Measurements from ENCODE around the gene AP1AR.
"Not testable (repeated sequence)": the region's sequence is repeated elsewhere in the genome, so short reads cannot be mapped to it uniquely, and the experiment has no call there.

AP1AR gene

DNA sequence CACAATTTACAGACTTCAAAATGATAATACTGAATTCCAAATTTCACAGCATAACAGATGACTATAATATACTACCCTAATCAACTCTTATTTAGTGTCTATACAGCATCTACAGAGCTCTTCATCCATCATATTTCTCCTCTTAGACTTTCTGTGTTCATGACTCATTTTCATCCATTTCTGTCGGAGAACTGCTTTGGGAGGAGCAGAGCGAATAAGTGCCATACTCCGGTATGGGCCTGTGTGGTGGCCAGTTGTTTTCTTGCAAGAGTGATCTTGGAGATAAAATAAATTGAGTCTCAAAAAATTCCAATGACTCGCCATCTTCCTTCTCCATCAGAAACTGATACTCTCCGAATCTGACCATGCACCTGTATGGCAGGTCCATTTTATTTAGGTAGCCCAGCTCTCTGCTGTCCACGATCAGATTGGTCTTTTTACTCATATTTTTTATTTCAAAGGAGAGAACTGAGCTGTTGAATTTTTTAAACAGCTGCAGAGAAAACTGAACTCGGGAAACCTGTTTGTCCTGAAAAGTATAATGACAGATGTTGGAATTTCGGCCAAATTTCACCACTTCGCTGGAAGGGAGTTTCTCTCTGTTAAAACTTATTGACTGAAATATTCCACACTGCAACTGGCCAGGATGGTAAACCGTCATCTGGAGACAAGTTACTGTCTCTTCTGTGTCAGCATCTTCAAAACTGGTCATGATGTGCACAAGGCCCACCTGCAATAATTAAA lies 46.3 kb downstream of the AP1AR start:
- no peak for DNase-seq (ENCODE audit: low read depth in 4 of 4, low spot score in 1 of 4)

DNA sequence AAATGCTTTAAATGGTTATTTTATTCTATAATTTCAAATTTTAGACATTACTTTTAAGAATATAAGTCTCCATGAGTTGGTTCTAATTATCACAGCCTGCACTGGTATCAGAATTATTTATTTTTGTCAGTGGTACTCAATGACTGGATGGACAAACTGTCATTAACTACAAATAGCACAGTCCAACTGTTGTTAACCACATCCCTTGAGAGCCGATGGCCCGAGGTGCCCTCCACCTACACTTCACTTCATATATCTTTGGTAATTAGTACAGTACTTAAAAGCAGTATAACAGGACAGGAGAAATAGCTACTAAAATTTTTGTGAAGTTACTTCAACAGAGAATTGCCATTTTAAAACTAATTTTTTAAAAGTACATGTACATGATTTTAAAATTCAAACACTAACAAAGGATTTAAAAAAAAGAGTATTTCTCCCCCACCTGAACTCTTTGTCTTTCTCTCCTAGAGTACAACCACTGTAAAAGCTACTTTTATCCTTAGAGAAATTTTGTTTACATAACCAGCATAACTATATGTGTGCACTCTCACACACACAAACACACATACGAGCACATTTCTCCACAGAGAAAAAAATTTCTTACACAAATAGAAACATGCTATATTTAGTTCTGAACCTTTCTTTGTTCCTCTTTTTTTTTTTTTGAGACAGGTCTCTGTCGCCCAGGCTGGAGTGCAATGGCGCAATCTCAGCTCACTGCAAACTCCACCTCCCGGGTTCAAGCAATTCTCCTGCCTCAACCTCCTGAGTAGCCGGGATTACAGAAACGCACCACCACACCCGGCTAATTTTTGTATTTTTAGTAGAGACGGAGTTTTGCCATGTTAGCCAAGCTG lies 47.7 kb downstream of the AP1AR start:
- no peak for DNase-seq (ENCODE audit: low read depth in 4 of 4, low spot score in 1 of 4)

- no peak for DNase-seq (ENCODE audit: low read depth in 4 of 4, low spot score in 1 of 4)
Observed at GRCh38 chr4:112279882-112280315, 48.3 kb downstream of the AP1AR start.

GRCh38 chr4:112280386-112281056 lies 48.9 kb downstream of the AP1AR start:
- DNase-seq (ENCODE audit: low read depth in 4 of 4, low spot score in 1 of 4) = no peak

- DNase-seq (ENCODE audit: low read depth in 4 of 4, low spot score in 1 of 4) = not testable (repeated sequence)
Observed at GRCh38 chr4:112281895-112282398, 50.4 kb downstream of the AP1AR start.

DNA sequence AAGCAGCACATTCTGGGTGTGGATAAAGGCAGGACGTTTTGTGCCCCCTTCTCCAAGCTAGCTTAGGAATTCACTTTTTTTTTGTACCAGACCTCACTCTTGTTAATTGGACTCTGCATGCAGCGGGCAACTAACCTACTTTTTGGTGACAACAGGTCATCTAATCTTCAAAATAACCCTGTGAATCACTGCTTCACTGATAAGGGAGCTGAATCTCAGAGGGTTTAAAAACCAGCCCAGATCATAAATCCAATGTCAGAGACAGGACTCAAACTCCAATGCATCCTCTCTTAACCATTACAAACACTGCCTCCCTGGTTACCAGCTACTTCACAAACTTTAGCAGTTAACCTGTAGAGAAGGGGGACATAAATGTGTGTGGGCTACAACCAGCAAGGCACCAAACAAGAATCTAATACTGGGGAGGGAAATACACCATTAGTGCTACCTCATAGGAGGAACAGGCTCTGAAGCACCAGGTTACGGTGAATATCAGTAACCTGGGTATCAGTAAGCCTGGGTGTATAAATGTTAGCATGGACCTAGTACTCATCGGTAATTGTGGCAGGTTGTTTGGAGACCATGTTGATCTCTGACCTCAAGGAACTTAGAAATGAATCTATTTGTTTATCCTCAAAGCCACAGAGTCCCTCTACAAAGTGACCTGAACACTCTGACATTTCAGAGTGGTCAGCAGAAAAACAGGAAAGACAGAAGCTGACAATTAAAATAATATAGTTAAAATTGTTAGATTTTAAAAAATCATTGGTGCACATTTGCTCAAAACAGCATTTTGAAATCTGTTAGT lies 51.5 kb downstream of the AP1AR start:
- no peak for DNase-seq (ENCODE audit: low read depth in 4 of 4, low spot score in 1 of 4)

DNA sequence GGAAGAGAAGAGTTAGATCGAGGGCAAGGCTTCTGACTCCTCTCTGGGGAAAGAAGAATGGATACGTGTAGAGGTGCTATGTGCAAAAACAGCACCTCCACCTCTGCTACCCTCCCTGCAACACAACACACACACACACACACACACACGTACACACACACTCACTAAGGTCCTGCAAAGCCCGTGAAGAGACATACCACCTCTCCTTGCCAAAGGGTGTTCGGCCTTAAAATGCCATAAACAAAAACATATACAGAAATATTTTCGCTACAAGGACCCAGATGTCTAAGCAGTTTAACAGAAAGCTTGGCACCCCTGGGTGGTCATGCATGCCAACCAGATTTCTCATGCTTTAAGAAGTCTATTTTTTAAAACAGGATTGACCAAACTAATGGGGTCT lies 52.6 kb downstream of the AP1AR start:
- no peak for DNase-seq (ENCODE audit: low read depth in 4 of 4, low spot score in 1 of 4)

- DNase-seq (ENCODE audit: low read depth in 4 of 4, low spot score in 1 of 4) = no peak
Observed at GRCh38 chr4:112284662-112285411, 53.2 kb downstream of the AP1AR start.

GRCh38 chr4:112287258-112287989 lies 55.8 kb downstream of the AP1AR start:
- DNase-seq (ENCODE audit: low read depth in 4 of 4, low spot score in 1 of 4) = no peak

GRCh38 chr4:112288455-112288854 lies 56.9 kb downstream of the AP1AR start:
- no peak for DNase-seq (ENCODE audit: low read depth in 4 of 4, low spot score in 1 of 4)

DNA sequence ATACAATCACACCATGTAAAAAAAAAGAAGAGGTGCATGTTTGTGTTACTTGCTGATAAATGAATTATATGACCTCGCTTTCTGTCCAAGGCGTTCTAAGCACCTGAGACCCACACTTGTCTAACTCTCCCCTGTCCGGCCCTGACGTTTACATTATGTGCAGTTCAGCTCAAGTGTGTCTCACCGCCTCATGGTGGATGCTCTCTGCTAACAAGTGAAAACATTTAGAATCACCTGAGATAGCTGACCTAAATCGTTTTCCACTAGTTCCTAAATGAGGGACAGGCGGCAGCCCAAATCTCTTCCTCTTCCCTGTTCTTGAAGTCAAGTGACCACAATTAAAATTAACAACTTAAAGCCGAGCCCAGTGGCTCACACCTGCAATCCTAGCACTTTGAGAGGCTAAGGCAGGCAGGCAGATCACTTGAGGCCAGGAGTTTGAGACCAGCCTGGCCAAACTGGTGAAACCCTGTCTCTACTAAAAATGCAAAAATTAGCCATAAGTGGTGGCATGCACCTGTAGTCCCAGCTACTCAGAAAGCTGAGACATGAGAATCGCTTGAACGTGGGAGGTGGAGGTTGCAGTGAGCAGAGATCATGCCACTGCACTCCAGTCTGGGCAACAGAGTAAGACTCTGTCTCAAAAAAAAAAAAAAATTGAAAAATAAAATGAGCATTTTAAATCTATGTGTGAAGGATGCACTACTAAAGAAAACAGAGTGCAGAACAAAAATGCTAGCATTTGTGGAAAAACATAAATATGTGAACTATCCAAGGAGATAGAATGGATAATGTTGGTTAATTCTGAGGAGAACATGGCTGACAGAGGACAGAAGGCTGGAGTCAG lies 58.0 kb downstream of the AP1AR start:
- no peak for DNase-seq (ENCODE audit: low read depth in 4 of 4, low spot score in 1 of 4)

- DNase-seq (ENCODE audit: low read depth in 4 of 4, low spot score in 1 of 4) = no peak
Observed at GRCh38 chr4:112290341-112290740, 58.8 kb downstream of the AP1AR start.

DNA sequence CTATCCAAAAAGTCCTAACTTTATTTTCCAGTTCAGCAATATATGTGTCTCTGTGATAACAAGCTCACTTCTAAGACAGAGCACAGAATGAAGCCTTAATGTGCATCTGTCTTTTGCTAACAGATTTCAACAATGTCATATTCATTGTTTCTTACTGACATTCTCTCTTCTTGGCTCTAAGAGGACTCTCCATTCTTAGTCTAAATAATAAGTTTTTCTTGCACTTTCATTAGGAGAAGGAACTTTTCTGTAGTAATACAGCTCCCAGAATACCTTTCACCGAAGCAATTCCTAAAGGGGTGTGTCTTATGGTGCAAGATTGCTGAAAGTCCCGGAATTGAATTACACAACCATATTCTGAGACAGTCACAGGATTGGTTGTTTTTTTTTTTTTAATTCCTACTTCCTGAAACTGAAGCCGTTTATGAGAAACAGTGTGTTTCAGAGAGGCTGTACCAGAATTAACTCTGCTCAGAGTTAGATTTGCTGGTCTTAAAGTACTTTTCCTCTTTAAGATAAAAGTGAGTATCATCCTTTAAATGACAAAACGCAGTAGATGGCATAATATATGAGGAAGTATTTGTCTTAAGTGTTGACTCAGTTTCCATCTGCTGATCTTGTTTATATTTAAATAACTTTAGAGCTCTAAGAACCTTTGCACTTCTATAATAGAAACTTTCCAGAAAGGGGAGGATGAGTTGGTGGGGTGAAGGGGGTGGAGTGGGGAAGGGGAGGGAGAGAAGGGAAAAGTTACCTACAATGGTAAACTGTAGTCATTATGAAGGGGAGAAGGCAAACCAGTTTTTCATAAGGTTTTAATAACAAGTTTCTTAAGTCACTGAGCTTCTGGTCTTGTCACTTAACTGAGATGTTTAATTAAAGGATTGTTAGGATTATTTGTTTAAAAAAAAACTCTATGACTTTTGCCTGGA lies 65.6 kb downstream of the AP1AR start, which contains the start of gene ALPK1:
Gene ALPK1 (plus strand): TSS at position 421 of the 932 bp plus-strand sequence.
- DNase-seq (ENCODE audit: low read depth in 4 of 4, low spot score in 1 of 4) = no peak

DNA sequence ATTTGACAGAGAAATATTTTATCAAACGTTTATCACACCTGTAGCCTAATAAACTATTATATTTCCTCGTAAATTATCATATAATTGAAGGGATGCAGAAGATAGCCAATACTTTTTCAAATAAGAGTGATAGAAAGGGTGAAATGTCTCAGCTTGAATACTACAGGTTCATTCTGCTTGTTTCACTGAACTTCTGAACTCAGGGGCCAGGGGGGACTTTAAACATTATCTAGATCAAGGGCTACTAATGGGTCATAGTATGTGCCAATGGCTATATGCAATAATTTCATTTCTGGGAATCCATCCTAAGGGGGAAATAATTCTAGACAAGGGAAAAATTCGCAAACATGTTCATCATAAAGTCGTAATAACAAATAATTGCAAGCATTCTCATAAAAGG lies 68.1 kb downstream of the AP1AR start:
- no peak for DNase-seq (ENCODE audit: low read depth in 4 of 4, low spot score in 1 of 4)

DNA sequence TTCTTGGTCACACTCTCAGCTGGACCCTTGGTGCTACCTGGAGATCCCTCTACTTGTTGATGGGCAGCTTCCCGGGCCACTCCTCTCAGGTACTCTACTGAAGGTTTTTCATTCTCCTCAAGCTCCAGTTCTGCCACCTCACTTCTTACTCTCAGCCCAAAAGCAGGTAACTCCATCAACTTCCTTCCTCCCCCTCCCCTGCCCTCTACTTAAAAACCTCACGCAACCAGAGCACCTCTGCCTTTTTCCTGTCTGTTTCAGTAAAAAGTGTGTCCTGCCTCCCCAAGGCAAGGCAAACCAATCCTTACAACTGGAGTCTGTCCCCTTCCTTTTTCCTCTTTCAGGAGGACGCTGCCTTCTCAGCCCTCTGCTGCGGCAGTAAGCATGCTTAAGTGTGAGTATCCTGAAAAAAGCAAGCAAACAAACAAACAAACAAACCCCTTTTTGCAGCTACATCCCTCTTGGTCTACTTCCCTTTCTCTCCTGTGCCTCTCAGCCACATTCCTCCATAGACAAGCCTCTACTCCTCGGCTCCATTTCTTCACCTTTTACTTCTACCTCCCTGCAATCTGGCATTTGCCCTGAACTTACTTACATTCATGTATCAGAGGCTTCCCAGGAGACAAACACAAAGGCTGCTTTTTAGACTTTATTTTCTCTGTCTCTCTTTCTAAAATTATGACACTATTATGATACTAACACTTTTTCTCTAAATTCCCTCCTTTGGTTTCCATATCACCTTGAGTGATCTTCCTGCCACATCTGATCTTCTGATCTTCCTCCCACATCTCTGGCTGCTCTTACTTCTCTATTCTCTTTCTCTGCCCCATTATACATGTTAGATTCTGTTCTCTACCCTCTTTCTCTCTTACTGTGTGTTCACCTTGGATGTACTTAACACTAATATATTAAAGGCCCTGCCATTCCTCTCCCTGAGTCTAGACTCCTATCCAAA lies 71.0 kb downstream of the AP1AR start:
- no peak for DNase-seq (ENCODE audit: low read depth in 4 of 4, low spot score in 1 of 4)

DNA sequence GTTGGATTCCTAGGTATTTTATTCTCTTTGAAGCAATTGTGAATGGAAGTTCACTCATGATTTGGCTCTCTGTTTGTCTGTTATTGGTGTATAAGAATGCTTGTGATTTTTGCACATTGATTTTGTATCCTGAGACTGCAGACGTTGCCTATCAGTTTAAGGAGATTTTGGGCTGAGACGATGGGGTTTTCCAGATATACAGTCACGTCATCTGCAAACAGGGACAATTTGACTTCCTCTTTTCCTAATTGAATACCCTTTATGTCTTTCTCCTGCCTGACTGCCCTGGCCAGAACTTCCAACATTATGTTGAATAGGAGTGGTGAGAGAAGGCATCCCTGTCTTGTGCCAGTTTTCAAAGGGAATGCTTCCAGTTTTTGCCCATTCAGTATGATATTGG lies 73.9 kb downstream of the AP1AR start:
- DNase-seq (ENCODE audit: low read depth in 4 of 4, low spot score in 1 of 4) = not testable (repeated sequence)
